HL-60 (cell line): ENCODE measurements around the gene LAMA3.

Experiments
- CTCF ChIP-seq: IDR thresholded peaks from one replicate; pipeline ENCODE4 v1.5.1; 2011; ENCODE audit warnings: low read length, control low read depth, inconsistent platforms; ENCODE audit not compliant: insufficient read depth
- GABPA ChIP-seq: IDR thresholded peaks from 2 replicates; pipeline ENCODE4 v1.6.1; 2012; ENCODE audit warnings: low read depth
- POLR2AphosphoS5 ChIP-seq: IDR thresholded peaks from 2 replicates; pipeline ENCODE4 v1.6.1; 2012; ENCODE audit warnings: low read depth
- REST ChIP-seq: IDR thresholded peaks from 2 replicates; pipeline ENCODE4 v1.6.1; 2012; ENCODE audit warnings: low read depth; ENCODE audit not compliant: insufficient replicate concordance
- SPI1 ChIP-seq: IDR thresholded peaks from 2 replicates; pipeline ENCODE4 v1.6.1; 2012; ENCODE audit warnings: low read depth, mild to moderate bottlenecking, borderline replicate concordance

GRCh38 chr18:23885750-23886149 lies 196.5 kb downstream of the LAMA3 start:
- no peak for TF ChIP-seq CTCF
- no peak for TF ChIP-seq POLR2AphosphoS5
- TF ChIP-seq GABPA: no peak
- TF ChIP-seq REST: no peak
- no peak for TF ChIP-seq SPI1
